HG03196 (cell line): ENCODE results near the gene C11orf97.
A peak's percentile ranks its signal among the peaks of the same experiment; 100 is the strongest.
"Not testable (repeated sequence)": the region's sequence is repeated elsewhere in the genome, so short reads cannot be mapped to it uniquely, and the experiment has no call there.

ENCODE experiments used
- ATAC-seq: cut with Tn5 transposase; IDR thresholded peaks from one replicate; pipeline ENCODE4 v1.9.1; 2021; ENCODE audit not compliant: unreplicated experiment

The C11orf97 gene

GRCh38 chr11:94555752-94556329 lies 43.6 kb downstream of the C11orf97 start:
- not testable (repeated sequence) for ATAC-seq

GRCh38 chr11:94557421-94557820 lies 45.2 kb downstream of the C11orf97 start:
- ATAC-seq, result no peak

GRCh38 chr11:94557992-94558391 lies 45.7 kb downstream of the C11orf97 start:
- no peak for ATAC-seq

- peak; percentile 36 for ATAC-seq
Observed at GRCh38 chr11:94558468-94558867, 46.2 kb downstream of the C11orf97 start.

- ATAC-seq, result no peak
Observed at GRCh38 chr11:94558932-94559331, 46.7 kb downstream of the C11orf97 start.

GRCh38 chr11:94559361-94559760 lies 47.1 kb downstream of the C11orf97 start:
- ATAC-seq, result no peak

GRCh38 chr11:94560834-94561233 lies 48.6 kb downstream of the C11orf97 start:
- ATAC-seq, result no peak

- ATAC-seq, result no peak
Observed at GRCh38 chr11:94563176-94563847, 51.1 kb downstream of the C11orf97 start.

- ATAC-seq, result no peak
Observed at GRCh38 chr11:94563848-94564467, 51.7 kb downstream of the C11orf97 start.

GRCh38 chr11:94567181-94567670 lies 55.0 kb downstream of the C11orf97 start, which contains the start of gene PIWIL4:
Gene PIWIL4, plus strand, starts transcription at chr11:94567368. Its CDS starts 151 bp downstream, at chr11:94567519.
- no peak for ATAC-seq

- no peak for ATAC-seq
Observed at GRCh38 chr11:94568200-94568599, 55.9 kb downstream of the C11orf97 start.

- ATAC-seq, result no peak
Observed at GRCh38 chr11:94568717-94569116, 56.5 kb downstream of the C11orf97 start.

GRCh38 chr11:94572975-94573374 lies 60.7 kb downstream of the C11orf97 start:
- ATAC-seq, result not testable (repeated sequence)

GRCh38 chr11:94574193-94574961 lies 62.1 kb downstream of the C11orf97 start:
- no peak for ATAC-seq

- ATAC-seq, result no peak
Observed at GRCh38 chr11:94576306-94576705, 64.0 kb downstream of the C11orf97 start.

- ATAC-seq, result no peak
Observed at GRCh38 chr11:94577841-94578240, 65.6 kb downstream of the C11orf97 start.
